GM21423 (cell line): ENCODE measurements around the gene UGT1A7.

Experiments
- ATAC-seq: cut with Tn5 transposase; IDR thresholded peaks from one replicate; pipeline ENCODE4 v1.9.1; 2021; ENCODE audit warnings: mild to moderate bottlenecking, moderate library complexity; ENCODE audit not compliant: unreplicated experiment

Gene UGT1A7

GRCh38 chr2:233794128-233794658, 112.5 kb downstream of the UGT1A7 start:
- ATAC-seq = no peak

GRCh38 chr2:233795735-233796171, 114.1 kb downstream of the UGT1A7 start:
- no peak for ATAC-seq

- no peak for ATAC-seq
These were observed 114.6 kb downstream of the UGT1A7 start for GRCh38 chr2:233796254-233796653.

DNA sequence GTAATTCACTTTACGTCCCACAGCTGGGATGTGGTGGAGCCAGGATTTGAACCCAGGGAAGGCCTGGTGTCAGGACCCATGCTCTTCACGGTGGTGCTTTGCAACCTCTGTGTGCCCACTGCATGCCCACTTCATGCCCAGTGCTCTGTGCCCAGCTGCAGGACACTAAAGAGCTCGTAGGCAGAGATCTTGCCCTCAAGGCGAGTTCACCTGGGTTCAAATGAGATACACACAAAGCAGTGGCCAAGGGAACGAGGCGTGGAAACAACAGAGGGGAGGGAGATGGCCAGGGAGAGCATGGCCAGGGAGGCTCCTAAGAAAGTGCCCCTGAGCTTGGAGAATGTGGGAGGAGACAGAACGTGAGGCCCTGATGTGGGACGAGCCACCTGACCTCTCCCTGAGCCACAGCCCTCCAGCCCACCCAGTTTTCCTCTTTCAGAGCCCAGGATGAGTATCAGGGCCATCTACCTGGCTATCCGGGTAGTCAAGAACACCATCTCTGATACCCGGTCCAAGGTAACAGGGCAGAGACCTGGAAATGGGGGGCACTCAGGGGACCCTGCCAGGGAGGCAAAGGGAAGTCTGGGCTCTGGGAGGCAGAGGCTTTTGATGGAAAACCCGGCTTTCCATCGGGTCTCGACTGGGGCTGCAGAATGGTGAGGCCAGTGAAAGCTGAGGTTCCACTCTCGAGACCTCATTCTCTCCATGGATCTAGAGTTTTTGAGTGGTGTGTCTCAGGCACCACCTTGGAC, 116.8 kb downstream of the UGT1A7 start:
- no peak for ATAC-seq

- no peak for ATAC-seq
These were observed 117.5 kb downstream of the UGT1A7 start for GRCh38 chr2:233799087-233799665.

- ATAC-seq = no peak
These were observed 118.0 kb downstream of the UGT1A7 start for GRCh38 chr2:233799716-233800115.

DNA sequence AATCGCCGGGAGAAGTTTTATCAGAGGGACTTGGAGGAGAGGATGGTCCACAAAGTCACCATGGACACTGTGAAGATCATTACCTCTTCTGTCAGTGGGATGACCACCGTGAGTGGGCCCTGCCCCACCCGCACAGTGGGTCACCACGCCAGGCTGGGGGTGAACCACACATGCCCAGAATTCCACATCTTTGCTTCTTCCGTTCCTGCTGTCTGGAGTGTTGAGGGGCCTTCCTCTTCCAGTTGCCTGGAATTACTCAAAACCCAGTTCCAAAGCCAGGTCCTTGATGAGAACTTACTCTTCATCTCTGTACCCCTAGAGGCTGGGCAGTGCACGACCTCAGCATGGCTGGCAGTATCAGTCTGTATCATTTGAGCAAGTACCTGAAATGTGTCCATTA, 118.5 kb downstream of the UGT1A7 start:
- no peak for ATAC-seq

DNA sequence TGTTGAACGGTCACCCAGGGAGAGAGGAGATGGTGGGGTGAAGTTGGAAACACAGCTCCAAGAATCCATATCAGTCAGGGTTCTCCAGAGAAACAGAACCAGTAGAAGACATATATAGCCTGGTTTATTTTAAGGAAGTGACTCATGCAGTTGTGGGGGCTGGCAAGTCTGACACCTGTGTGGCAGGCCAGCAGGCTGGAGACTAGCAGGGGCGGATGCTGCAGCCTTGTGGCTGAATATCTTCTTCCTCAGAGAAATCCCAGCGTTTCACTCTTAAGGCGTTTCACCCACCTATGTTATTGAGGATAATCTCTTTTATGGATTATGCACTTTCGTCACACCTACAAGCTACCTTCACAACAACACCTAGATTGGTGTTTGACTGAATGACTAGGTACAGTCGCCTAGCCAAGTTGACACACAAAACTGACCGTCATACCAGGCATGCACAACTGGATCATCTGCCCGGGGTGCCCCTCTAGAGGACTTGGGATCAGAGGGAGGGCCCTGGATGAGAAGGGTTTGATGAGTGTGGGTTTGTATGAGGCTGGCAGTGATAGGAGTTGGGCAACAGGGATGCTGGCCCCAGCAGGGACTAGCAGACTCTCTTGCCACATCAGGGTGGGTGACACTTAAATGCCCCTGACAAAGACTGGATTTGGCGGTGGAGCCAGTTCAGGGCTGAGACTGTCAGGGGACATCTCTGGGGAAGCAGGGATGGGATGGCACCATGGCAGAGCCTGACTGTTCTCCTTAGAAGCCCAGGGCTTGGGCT, 119.8 kb downstream of the UGT1A7 start:
- ATAC-seq = no peak

DNA sequence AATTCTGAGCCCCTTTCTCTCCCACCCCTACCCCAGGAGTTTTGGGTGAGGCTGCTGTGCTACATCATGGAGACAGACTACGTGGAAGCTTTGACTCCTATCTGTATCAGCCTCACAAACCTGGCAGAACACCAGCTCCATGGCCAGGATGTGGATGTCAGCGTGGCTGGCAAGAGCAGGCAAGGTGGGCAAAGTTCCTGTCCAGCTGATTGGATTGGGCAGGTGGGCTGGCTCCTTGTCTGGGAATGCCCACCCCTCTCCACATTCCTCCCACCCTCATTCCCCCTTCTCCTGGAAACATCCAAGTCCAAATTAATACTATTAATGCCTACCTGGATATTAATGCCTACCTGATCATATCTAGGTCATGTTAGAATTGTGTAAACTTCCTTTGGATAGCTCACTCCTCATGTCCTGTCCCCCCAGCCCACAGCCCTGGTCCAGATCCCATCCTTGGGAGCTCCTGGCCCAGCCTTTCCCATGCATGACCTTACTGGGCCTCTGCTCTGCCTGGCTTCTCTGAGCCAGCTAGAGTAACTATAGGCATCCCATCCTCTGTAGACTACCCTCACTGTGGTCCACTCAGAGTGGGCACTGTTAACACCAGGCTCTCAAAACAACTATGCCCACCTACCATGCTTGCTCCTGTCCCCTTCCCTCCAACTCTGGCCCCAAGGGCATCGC, 120.6 kb downstream of the UGT1A7 start:
- no peak for ATAC-seq

DNA sequence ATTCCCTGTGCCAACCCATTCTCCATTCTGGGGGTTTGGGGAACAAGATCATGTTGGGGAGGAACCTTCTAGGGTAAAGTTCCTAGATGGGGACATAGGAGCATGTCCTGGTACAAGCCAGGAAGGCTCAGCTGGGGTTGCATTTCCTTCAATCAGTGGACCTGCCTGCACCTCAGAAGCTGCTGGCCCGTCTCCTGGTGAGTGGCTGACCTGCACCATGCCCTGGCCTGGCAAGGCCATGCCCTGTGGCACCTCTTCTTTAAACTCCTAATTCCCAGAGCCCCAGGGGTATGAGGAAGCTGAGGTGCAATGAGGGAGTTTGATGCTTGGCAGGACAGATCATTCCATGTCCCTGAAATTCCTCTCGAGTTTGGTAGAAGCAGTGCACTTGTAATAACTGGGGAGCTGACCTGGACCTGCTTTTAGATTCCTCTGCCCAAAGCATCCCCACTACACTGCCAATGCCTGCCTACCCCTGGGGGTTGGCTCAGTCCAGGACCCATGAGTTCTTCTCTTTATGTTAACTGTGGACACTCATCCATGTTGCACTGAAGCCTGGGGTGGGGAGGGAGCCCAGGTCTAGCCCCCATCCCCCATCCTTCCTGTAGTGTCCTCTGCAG, 121.7 kb downstream of the UGT1A7 start:
- ATAC-seq = no peak

- ATAC-seq = no peak
These were observed 122.3 kb downstream of the UGT1A7 start for GRCh38 chr2:233803994-233804393.

- no peak for ATAC-seq
These were observed 125.6 kb downstream of the UGT1A7 start for GRCh38 chr2:233807215-233807865.

DNA sequence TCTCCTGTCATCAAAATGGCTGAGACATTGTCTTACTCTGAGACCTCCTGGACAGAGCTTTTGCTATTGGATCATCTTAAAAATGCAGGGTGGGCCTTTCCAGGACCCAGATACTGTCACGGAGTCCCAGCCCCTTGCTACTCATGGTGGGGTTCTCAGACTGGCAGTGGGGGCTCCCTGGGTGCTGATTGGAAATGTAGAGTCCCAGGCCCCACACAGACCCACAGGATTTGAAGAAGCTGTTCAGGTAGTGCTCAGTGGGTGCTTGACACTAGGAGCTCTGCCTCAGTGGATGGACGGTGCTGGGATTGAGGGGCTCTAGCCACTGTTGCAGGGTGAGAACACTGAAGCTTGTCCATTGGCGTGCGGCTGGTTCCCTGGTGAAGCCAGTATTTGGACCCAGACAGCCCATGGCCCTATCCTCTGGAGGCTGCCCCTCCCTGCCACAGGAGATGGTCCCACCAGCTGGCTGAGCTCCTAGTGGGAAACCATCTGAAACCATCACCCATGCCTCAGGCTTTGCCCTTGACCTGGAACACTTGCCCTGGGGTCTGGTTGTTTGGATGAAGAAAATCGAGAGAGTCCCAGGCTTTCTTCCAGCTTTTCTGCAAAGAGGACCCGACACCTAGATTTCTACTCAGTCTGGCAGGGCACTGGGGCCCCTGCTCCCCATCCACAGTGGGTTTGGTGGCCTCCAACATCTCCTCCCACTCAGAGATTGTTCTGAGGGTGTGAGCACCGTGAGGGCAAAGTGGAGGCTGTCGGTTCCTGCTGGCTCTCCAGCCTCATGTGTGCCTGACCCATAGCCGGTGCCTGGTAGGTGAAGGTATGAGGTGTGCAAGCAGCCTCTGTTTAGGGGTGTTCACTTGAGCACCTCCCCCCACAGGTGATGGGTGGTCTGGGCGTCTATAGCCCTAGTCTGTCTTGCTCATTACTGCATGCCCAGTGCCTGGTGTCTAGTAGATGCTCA, 126.5 kb downstream of the UGT1A7 start:
- ATAC-seq = no peak

DNA sequence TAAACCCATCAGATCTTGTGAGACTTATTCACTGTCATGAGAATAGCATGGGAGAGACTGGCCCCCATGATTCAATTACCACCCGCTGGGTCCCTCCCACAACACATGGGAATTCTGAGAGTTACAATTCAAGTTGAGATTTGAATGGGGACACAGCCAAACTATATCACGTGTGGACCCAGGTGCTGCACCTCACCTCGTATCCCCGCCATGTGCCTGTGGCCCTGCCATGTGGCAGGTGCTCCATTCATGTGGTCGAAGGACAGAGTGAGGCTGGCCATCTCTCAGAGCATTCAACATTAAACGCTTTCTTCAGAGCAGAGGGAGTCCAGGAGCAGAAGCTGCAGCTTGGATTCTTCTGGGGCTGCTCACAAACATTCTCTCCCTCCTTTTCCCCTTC, 128.7 kb downstream of the UGT1A7 start:
- ATAC-seq = no peak

GRCh38 chr2:233811087-233811486, 129.4 kb downstream of the UGT1A7 start:
- no peak for ATAC-seq

GRCh38 chr2:233811732-233812131, 130.0 kb downstream of the UGT1A7 start:
- no peak for ATAC-seq

DNA sequence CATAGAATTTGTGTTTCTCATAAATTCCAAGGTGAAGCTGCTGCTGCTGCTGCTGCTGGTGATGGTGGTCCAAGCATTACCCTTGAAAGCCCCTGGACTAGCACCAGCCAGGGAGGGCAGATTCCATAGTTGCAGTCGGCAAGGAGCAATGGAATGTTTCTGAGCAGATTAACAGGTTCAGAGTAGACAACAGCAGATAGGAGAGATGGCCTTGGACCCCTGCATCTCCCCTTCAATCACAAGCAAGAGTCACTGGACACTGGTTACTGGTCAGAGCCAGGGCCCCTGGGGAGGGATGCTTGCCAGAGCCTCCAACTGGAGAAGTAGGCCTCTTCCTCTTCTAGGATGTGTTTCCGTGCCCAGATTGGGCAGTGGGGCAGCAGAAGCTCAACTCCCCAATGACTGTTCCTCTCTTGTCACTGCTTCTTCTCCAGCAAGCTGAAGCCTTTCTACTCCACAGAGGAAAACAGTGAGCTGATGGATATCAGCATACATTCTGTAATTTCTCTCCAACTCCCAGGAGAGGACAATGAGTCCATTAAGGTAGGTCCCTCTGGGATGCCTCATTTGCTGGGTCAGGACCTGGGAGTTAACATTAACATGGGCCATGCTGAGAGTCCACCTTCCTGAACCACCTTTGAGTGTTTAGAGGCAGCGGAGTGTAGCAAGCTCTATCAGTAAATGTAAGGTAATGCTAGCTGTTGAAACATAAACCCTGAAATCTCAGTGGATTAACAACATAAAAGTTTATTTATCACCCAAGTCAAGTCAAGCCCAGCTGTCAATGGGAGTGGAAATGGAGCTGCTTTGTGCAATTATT, 131.7 kb downstream of the UGT1A7 start:
- no peak for ATAC-seq
